Hepatic stellate cell (primary cell): ENCODE results near the gene TAC4.

Experiments
- DNase-seq: peaks from one replicate; pipeline ENCODE4 v3.0.0; 2011; ENCODE audit warnings: low spot score

TAC4 gene

DNA sequence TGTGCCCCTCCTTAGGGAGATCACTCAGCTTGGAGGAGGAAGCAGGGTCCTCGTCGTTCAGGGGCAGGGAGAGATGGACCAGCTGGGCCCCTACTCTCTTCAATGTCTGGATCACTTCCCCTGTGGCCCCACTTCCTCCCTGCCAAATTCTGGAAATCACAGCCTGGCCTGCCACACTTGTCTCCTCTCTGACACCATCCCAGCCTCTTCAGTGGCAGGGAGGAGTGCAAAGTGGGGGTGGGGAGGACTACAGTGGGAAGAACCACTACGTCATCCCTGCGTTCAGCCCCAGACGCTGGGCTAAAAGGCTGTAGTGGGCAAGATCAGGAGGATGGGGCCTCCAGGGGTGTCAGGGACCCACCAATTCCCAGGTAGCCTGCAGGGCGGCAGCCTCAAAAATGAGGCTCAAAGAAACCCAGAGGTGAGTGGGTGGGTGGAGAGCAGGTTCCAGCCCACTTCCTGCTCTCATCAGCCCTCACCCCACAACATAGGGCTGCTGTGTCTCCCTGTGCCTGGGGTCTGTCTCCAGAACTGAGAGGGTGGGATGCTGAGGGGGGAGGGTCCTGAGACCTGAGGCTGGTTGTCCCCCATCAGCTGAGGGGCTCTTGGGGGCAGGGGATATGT is 25.0 kb upstream of the TAC4 start:
- DNase-seq: no peak

DNA sequence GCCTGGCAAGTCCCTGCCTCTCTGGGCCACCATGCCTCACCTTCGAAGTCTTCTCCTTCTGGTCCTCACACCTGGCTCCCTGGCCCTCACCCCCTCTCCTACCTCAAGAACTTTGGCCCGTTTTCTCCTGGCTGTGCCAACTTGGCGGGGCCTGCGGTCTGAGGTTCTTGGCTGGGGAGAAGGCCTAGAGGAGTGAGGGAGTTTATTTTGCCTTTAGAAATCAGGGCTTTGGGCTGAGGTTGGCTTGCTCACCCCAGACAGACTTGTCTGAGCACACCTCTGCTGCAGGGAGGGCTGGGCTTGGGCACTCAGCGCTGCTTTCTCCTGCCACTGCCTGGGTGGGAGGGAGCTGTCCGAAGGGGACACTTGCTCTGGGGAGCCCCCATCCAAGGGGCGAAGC is 23.3 kb upstream of the TAC4 start:
- no peak for DNase-seq

DNA sequence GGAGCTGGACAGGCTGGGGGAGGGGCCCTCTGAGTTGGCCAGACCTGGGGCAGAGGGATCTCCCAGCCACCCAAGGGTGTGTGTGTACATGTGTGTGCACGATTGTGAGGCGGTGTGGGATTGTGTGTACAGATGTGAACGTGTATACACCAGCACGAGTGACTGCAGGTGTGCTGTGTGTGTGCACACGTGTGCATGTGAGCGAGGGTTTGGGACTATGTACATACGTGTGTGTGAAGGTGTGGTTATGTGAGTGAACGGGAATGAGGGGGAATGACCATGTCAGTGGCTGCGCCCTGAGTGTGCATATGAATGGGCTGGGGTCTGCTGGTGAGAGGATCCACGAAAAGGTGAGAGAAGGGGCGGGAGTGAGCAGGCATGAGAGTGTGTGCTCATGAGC is 22.4 kb upstream of the TAC4 start:
- no peak for DNase-seq

- no peak for DNase-seq
Measured at GRCh38 chr17:49869038-49869374, 21.1 kb upstream of the TAC4 start.

DNA sequence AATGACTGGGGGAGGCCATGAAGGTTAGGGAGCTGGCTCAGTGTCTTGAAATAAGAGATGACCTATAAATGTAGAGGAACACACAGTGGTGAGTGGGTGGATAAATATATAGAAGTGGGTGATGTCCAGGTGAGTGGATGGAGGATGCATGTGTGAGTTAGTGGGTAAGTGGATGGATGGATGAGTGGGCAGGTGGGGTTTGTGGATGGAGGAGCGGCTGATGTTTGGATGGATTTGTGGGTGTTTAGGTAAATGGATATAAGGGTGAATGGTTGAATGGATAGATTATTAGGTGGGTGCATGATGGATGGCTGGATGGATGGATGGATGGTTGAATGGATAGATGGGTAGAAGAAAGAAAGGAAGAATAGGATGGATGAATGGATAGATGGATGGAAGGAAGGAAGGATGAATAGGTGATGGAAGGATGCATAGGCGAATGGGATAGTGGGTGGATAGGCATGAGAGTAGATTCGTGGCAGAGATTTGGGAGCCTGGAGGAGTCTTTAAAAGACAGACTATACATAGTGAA is 19.1 kb upstream of the TAC4 start:
- DNase-seq: no peak

DNA sequence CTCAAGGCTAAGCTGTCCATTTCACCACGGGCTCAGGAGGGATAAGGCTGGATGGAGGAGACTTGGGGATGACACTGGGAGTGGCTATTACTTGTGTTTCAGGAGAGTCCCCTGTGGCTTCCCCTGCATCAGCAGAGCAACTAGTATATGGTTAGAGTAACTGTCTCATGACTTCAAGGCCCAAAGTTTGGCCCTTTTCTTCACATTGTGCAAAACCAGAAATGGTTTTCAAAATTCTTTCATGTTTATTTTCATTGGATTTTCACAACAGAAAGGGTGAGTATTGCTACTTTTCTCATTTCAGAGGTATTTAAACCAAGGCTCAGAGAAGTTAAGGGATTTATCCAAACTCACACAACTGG is 18.1 kb upstream of the TAC4 start:
- DNase-seq: no peak

DNA sequence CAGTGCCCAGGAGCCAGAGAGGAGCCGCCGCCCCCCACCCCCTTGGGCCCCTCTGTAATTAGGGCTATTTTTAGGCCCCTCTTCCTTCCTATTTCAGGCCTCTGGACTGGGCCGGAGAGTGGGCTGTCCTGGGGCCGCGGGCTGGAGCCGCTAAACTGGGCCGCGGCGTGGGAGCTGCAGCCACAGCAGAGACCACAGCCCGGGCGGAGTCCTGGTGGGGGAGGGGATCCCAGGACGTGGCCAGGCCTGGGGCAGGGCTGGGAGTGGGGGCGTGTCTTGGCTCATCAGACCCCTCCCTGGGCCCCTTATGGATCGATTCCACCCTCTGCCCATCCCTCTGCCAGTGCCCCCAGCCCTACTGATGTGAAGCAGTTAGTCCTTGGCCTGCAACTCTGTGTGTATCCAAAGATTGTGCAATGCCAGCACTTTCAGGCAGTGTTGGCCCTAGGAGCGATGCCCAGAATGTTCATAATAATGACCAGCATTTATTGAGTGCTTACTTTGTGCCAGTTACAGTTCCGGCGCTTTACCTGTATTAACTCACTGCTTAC is 15.0 kb upstream of the TAC4 start:
- DNase-seq: no peak

DNA sequence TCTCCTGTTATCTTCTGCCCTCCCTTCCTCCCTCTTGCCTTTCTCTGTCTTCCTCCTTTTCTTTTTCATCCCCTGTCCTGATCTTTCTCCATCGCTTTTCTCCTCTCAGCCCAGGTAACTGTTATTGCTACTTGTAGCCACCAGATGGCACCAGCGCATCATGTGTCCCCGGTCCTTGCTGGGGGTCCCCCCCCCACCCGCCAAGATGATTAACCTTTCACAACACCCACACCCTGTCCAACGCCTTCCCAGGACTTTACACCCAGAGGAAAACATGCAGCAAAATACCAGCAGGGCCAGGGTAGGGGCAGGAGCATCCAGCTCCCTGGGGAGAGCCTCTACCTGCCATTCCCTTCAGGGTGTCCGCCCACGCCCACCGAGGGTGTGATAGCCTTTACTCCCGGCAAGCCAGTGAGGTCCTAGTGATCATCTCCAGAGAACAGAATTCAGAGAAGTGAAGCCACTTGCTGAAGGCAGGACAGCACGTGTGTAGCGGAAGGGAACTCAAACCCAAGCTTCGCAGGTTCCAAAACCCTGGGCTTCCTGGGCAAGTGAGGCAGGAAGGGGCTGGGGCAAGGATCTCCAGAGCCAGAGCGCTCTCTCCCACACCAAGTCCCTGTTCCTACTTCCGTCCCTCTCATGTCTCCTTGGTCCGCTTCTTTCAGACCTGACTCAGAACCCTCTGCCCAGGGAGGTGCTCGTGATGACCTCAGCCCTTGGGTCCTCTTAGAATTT is 13.4 kb upstream of the TAC4 start:
- peak; percentile 80 for DNase-seq

- no peak for DNase-seq
Measured at GRCh38 chr17:49859991-49860953, 12.4 kb upstream of the TAC4 start.

DNA sequence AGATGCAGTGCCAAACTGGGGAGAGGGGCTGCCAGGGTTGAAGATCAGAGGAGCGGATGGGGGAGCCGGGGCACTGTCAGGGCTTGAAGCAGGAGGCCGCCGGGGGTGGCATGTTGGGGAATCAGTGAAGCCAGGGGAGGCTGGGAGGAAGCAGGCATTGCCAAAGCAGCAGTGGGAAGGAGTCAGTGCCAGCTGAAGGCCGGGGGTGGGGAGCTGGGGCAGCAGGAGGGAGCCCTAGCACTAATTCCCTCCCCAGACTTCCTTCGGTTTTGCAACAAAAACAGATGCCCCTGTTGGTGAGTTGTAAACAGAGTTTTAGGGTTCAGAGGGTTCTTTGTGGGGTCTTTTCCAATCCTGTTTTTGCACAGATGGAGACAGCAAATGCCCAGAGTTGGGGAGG is 10.9 kb upstream of the TAC4 start:
- no peak for DNase-seq

- DNase-seq: no peak
Measured at GRCh38 chr17:49854126-49854525, 6.3 kb upstream of the TAC4 start.

GRCh38 chr17:49853470-49854015 is 5.7 kb upstream of the TAC4 start:
- no peak for DNase-seq

DNA sequence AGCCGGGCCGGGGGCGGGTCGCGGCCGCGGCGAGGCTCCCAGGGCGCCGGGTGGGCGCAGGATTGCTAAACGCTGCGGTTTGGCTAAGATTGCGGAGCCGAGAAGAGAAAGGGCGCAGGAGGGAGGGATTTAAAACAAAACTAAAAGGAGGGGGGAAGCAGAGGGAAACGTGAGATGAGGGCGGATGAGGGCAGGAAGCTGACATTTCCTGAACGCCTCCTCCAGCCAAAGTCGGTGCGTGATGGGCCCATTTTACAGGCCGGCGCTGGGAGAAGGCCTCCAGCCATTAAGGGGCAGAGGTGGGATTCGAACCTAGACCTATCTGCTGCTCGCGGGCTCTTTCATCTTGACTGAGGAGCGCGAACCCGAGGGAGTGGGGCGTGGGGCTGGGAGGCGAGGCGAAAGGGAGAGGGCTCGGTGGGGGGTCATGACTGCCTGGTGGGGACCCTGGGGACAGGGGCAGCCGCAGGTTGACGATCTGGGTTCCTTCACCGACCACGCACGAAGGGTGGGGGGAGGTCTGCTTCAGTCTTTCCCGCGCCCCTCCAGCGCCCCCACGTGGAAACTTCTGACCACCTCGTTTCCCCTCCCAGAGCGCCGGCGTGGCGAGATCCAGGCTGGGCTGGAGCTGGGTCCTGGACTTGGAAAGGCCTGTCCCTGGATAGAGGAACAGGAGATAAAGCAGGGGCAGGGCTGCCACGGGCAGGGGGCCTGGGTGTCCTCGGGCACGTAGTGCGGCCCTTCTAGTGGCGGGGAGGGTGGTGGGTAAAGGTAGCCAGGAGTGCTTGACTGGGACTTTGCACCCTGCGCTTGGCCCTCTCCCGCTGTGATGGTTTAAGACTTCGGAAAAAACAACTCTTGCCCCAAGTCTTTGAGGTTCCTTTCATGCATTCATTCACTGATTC is 3.8 kb upstream of the TAC4 start:
- peak; percentile 80 for DNase-seq

- no peak for DNase-seq
Measured at GRCh38 chr17:49850772-49851386, 3.0 kb upstream of the TAC4 start.

DNA sequence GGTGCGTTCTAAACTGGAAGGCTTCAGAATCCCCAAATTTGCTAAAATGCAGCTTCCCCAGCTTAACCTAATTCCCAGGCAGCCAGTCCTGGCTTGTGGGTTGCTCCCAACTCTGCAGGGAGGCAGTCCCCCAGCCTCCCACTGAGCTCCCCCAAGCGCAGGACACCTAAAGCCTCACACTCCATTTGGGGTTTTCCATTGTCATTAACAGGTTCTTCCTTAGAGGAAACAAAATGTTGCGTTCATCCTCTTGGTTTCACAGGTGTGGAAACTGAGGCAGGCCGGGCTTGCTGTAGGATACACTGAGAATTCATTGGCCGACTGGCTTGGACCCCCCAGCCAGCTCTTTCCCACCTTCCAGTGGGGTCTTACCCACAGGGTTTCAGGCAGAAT is 2.3 kb upstream of the TAC4 start:
- no peak for DNase-seq

GRCh38 chr17:49848739-49849138 is 870 bp upstream of the TAC4 start:
- DNase-seq: no peak

GRCh38 chr17:49846938-49847712 is 744 bp downstream of the TAC4 start:
- no peak for DNase-seq

- DNase-seq: no peak
Measured at GRCh38 chr17:49845321-49845720, 2.5 kb downstream of the TAC4 start.

- no peak for DNase-seq
Measured at GRCh38 chr17:49843774-49844350, 4.0 kb downstream of the TAC4 start.

DNA sequence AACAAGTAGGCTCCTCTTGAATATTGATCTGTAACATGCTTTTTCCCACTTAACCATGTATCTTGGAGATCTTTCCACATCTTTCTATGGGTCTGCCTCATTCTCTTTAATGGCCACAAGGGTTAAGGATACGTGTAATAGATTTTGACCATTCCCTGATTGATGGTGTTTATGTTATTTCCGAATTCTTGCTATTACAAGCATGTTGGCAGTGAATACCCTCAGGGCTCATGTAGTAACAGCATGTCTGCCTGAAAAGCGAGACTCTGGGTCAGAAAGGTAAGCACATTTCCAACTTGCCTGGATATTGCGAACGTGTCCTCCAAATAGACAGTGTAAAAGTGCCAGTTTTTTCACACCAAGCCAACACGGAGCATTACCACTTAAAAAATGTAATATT is 5.0 kb downstream of the TAC4 start:
- no peak for DNase-seq
